H1 (cell line): ENCODE measurements around the gene F11.

Source experiments
- CHD2 ChIP-seq: IDR thresholded peaks from 2 replicates; pipeline ENCODE4 v1.6.1; 2012; ENCODE audit warnings: low read length, improper control_type of control experiment
- EP300 ChIP-seq, 2 experiments: IDR thresholded peaks; 1 replicate in 1 of 2; 2 replicates in 1 of 2; pipeline ENCODE4 v1.6.1; 2011 to 2012; ENCODE audit warnings: low read depth in 2 of 2, low read length in 2 of 2, mild to moderate bottlenecking in 2 of 2, borderline replicate concordance in 1 of 2, inconsistent platforms in 1 of 2, moderate library complexity in 1 of 2
- POLR2A ChIP-seq, 2 experiments: IDR thresholded peaks; 1 replicate in 1 of 2; 2 replicates in 1 of 2; pipeline ENCODE4 v1.6.1; 2011; ENCODE audit warnings: low read depth in 2 of 2, low read length in 2 of 2, mild to moderate bottlenecking in 2 of 2; ENCODE audit errors: control extremely low read depth in 1 of 2
- TF ChIP-seq, protein P1 (sequence below): IDR thresholded peaks from 2 replicates; pipeline ENCODE4 v1.6.1; 2012; ENCODE audit warnings: low read length, inconsistent platforms
- TF ChIP-seq, protein P2 (sequence below), 3 experiments: IDR thresholded peaks; 1 replicate in 2 of 3; 2 replicates in 1 of 3; pipeline versions ENCODE4 v1.5.1 to v1.6.1; 2011; ENCODE audit warnings: low read length in 3 of 3, mild to moderate bottlenecking in 3 of 3, inconsistent platforms in 2 of 3, low read depth in 1 of 3, moderate library complexity in 1 of 3; ENCODE audit not compliant: insufficient read depth in 1 of 3; ENCODE audit errors: control extremely low read depth in 1 of 3
- TF ChIP-seq, protein P3 (sequence below): IDR thresholded peaks from 2 replicates; pipeline ENCODE4 v1.6.1; 2012; ENCODE audit warnings: inconsistent platforms

DNA sequence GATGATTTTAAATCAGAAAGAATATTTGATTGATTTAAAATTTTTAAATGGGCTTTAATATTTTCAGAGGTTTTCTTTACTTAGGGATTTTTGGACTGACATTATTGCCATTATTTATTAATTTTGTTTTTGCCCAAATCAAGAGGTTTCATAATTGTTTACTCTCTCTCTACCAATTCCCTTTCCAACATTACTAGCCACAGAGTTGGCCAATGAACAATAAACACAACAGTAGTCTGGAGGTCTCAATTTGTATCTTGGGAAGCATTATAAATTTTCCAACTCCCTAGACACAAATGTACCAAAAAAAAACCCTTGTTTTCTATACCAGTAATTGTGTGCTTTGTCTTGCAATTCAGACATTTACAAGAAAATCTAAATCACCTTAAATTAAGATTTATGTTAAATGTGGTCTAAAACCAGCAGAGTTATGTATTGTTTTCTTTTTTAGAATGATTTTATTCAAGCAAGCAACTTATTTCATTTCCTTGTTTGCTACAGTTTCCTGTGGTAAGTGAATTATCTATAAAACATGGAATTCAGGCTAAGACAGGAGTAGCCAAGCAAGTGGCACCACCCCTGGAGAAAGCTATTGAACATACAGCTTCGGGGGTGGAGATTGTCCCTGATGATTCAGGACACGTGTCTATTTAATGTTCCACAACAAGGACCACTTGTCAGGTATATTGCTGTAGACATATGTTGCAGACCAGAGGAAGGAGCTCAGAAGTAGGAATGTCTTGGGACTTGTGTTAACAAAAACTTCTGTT lies 38.1 kb upstream of the F11 start:
- TF ChIP-seq CHD2 (no peak), EP300 (IDR thresholded peaks at IDR 0.05; ENCODE audit: borderline replicate concordance in 1 of 2, low read depth in 2 of 2, low read length in 2 of 2) (no peak), POLR2A (IDR thresholded peaks at IDR 0.05; ENCODE audit: control extremely low read depth in 1 of 2, low read depth in 2 of 2, low read length in 2 of 2) (no peak)
- TF ChIP-seq, protein P1, sequence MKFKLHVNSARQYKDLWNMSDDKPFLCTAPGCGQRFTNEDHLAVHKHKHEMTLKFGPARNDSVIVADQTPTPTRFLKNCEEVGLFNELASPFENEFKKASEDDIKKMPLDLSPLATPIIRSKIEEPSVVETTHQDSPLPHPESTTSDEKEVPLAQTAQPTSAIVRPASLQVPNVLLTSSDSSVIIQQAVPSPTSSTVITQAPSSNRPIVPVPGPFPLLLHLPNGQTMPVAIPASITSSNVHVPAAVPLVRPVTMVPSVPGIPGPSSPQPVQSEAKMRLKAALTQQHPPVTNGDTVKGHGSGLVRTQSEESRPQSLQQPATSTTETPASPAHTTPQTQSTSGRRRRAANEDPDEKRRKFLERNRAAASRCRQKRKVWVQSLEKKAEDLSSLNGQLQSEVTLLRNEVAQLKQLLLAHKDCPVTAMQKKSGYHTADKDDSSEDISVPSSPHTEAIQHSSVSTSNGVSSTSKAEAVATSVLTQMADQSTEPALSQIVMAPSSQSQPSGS: no peak
- TF ChIP-seq, protein P2, sequence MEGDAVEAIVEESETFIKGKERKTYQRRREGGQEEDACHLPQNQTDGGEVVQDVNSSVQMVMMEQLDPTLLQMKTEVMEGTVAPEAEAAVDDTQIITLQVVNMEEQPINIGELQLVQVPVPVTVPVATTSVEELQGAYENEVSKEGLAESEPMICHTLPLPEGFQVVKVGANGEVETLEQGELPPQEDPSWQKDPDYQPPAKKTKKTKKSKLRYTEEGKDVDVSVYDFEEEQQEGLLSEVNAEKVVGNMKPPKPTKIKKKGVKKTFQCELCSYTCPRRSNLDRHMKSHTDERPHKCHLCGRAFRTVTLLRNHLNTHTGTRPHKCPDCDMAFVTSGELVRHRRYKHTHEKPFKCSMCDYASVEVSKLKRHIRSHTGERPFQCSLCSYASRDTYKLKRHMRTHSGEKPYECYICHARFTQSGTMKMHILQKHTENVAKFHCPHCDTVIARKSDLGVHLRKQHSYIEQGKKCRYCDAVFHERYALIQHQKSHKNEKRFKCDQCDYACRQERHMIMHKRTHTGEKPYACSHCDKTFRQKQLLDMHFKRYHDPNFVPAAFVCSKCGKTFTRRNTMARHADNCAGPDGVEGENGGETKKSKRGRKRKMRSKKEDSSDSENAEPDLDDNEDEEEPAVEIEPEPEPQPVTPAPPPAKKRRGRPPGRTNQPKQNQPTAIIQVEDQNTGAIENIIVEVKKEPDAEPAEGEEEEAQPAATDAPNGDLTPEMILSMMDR (IDR thresholded peaks at IDR 0.05; ENCODE audit: control extremely low read depth in 1 of 3, insufficient read depth in 1 of 3, low read depth in 1 of 3, low read length in 3 of 3): no peak
- TF ChIP-seq, protein P3, sequence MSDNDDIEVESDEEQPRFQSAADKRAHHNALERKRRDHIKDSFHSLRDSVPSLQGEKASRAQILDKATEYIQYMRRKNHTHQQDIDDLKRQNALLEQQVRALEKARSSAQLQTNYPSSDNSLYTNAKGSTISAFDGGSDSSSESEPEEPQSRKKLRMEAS: no peak
